GM18907 (cell line): ENCODE data around the gene PRKCE.

ENCODE experiments used
- ATAC-seq: cut with Tn5 transposase; IDR thresholded peaks from one replicate; pipeline ENCODE4 v1.9.1; 2021; ENCODE audit warnings: mild to moderate bottlenecking, moderate library complexity; ENCODE audit not compliant: unreplicated experiment

Gene PRKCE

DNA sequence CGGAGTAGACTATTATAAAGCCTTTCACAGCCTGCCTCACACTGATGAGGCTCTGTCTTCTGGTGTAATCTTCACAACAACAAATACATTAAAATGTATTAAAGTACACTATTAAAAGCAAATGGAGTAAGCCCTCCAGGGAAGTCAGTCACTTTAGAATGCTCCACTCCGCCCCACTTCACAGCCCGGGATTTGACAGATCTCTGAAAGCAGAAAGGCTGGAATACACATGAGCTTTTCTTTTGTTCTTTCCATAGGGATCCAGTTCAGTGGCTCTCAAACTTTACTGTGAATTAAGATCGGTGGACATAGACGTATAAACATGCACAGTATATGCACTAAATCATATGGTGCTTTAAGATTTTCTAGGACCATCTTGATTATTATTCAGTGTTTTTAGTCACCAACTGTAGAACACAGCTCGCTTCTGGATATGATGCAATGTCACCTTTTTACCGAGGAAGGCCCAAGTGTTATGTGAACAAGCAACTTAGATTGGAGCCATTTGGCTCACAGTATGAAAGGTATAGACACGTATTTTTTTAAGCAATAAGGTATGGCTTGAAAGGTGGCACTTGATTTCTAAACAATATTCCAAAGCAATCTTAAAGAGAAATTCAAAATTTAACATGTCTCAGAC, 151.1 kb downstream of the PRKCE start:
- no peak for ATAC-seq

GRCh38 chr2:45804987-45805755, 153.7 kb downstream of the PRKCE start:
- no peak for ATAC-seq

DNA sequence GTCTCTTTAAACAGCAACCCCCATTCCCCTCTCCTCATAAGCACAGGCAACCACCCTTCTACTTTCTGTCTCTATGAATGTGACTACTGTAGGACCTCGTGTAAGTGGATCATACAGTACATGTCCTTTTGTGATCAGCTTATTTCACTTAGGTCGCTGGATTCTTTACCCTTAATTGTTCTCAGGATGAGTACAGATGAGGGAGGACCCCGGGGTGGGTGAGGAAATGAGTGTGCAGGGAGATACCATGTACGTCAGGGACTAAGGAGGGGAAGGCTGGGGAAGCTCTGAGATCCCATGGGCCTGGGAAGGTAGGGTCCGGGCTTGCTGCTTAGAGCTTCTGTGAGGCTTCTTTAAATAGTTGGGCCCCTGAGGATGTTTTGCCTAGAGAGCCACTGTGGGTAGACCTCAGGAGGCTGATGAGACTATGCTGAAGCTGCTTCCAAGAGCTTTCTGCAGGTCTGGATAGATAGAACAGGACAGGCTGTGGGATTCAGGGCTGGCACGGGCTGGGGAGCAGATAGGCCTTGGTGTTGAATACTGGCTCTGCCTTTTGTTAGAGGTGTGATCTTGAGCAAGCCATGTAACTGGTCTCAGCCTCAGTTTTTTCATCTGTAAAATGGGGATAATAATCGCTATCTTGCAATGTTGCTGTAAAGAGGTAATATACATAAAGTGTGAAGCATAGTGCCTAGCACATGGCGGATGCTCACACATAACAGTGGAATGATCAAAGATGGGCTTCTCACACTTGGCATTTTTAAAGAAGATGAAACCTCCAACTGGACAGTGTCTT, 155.3 kb downstream of the PRKCE start:
- peak; percentile 71 for ATAC-seq

GRCh38 chr2:45808294-45808800, 156.9 kb downstream of the PRKCE start:
- no peak for ATAC-seq

- ATAC-seq: no peak
These were observed 157.7 kb downstream of the PRKCE start for GRCh38 chr2:45809205-45809604.

DNA sequence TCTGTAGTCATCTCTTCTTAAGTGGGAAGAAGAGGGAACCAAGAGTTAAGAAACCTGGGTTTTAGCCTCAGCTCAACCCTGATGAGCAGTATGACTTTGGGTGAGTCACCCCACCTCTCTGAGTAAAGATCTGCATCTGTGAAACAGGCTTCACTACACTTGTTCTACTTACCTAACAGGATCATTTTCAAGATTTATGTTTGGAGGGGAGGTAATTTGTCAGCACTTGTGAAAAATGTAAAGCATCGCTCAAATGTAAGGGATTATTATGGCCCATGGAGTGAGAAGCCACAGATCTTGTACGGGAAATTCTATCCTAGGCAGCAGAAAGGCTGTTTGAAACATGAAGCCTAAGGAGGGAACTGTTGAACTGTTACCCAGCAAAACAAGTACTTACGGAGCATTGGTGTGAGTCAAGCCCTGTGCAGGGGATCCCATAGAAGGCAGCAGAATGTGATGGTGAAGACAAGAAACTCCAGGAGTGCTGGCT, 160.6 kb downstream of the PRKCE start:
- no peak for ATAC-seq

DNA sequence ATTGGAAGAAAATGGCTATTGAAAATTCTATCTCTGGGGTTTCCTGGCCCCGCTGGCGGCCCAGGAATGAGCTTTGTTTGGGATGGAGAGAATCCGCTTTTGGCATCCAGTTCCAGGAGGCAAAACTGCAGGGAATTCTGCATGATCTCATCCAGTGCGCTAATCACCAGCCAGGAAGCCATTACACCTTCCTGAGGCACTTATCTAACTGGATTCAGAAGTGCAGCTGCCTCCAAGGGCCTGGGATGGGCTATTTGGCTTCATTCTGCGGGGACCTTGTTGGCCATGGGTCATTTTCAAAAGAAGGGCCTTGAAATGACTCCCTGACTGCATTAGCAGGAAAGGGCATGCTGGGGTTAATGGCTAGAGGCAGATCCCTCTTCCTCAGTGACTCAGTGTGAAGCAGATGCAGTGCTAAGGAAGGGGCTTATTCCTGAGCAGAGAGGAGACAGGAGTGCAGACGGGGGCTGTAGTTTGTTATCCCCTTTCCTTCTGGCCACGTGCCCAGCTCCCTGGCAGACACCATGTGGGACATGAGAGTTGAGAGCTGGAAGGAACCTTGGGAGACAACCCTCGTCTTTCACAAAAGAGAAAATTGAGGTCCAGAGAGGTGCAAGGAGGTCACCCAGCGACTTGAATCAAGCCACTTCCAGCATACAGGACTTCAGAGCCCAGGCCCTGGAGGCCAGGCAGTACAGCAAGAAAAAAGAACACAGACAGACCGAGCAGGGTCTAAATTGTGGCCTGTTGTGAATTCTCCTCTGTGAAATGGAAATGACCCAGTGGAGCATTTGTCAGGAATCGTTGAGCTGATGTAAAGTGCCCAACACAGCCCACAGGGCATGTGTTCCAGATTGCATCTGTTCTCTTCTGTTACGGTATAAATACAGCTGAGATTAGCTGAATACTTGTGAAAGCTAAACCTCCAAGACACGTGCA, 161.8 kb downstream of the PRKCE start:
- ATAC-seq: no peak

GRCh38 chr2:45814488-45814887, 163.0 kb downstream of the PRKCE start:
- no peak for ATAC-seq

- no peak for ATAC-seq
These were observed 163.6 kb downstream of the PRKCE start for GRCh38 chr2:45814951-45815621.

GRCh38 chr2:45816272-45816671, 164.8 kb downstream of the PRKCE start:
- ATAC-seq: no peak

DNA sequence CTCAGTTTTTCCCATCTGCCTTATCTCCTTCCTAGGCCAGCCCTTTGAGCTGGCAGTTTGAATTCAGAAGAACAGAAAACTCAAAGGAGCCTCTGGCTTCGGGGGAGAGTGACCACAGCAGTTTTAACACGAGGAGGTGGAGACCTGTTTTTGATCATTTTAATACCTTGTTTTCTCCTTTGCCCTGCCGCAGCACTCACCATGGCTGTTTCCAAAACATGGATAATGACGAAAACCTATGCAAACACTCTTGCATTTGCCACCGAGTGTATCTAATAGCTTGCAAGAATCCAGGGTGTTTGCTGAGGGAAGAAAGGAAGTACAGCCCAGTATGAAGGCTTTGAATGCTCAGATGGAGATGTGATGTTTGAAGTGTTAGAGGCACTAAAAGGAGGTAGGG, 167.1 kb downstream of the PRKCE start:
- ATAC-seq: no peak

DNA sequence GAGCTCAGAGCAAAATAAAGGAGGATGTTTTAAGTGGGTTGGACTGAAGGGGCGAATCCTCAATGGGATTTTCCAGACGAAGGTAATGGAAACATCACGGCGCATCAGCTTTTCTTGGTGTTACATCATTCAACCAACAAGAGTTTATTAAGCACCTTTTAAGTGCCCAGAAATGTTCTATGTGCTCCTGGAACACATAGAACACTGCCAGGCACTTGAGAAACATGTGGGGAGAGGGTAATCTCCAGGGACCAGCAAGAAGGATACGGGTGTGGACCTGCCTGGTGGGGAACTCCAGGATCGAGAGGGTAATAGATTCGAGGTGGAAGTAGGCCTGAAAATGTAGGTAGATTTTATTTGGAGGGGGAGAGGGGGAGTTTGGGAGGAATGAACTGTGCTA, 168.6 kb downstream of the PRKCE start:
- ATAC-seq: no peak

DNA sequence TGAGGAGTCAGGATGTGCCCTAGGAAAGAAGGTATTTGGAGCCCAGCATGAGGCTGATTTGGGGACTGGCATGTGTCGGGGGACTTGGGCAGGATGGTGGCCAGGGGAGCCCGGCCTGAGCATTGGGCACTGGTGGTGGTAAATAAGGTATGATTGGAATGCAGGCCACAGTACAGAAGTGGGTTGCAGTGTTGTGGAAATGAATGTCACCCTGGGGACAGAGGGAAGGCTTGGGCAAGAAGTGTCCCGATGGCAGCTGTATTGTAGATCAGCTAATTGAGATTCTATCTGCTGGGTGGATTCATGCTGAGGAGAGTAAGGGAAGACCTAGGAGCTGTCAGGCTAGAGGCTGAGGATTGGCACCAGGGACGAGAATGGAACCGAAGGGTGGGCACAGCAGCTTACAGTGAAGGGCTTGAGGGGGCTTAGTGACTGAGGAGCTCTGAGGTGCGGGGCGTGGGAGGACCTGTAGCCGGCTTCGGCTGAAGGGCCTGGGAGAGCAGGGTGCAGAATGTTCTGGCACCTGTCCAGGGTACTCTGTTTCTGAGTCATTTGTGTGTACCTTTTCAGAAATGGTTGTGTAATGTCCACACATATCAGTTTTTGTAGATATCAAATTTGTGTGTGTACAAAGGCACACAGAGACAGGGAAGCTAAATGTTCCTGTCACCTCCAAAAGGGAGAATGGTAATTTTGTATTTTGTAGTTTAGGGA, 170.2 kb downstream of the PRKCE start:
- ATAC-seq: no peak

GRCh38 chr2:45822272-45822630, 170.8 kb downstream of the PRKCE start:
- ATAC-seq: no peak

DNA sequence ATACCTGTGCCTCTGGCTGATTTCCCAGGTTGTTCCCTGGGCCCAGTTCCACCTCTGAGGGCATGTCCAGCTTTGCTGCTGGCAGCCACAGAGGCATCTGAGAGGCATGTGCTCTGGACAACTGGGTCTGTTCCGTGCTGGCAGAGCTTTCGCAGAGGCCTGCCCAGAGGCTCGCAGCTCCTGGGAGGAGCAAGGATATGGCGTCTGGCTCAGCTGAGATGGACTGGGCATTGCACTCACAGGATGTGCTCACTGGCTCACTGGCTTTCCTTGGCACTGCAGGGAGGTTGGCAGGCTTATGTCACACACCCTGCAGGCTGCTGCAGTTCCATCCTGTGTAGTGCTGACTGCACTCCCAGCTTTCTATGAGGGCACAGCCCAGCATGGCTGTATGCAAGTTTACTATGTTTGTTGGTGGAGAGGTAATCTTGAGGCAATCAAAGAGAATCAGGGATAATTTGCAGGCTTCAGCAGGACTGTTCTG, 172.3 kb downstream of the PRKCE start:
- ATAC-seq: no peak

GRCh38 chr2:45825001-45825651, 173.7 kb downstream of the PRKCE start:
- no peak for ATAC-seq

- ATAC-seq: no peak
These were observed 175.0 kb downstream of the PRKCE start for GRCh38 chr2:45826460-45826859.

DNA sequence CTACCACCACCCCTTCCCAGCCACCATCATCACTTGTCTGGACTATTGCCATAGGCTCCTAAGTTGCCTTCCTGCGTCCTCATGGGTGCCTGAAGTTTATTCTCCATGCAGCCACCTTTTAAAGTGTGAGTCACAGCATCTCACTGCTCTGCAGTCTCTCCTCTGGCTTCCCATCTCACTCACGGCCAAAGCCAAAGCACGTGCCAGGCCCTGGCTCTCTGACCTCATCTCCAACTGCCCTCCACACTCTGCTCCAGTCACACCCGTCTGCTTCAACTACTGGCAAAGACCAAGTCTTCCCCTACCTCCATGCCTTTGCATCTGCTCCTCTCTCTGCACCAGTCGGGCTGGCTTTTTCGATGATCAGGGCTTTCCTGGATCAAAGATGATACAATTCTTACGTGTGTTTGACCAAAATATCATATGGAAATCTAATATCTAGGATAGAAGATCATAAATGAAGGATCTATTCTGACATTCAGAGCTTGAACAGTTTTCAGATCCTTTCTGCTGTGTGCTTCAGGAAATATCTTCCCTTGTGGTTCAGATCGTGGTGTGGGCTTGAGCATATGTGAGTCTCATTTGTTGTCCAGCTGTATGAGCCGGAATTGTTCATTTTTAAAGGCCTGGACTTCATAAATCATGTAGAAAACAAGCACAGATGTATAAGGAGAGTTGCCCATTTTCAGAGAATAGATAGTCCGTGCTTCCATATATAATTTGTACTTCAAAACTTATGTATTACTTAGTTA, 175.6 kb downstream of the PRKCE start:
- ATAC-seq: no peak
